Bone marrow (tissue), 2 donors: ENCODE measurements around the gene TBX4.
A peak's percentile ranks its signal among the peaks of the same experiment; 100 is the strongest.

ENCODE experiments used
- DNase-seq, 2 donors: peaks; one replicate each; lab custom pipeline; 2025; lab: John Stamatoyannopoulos, UW

The TBX4 gene

DNA sequence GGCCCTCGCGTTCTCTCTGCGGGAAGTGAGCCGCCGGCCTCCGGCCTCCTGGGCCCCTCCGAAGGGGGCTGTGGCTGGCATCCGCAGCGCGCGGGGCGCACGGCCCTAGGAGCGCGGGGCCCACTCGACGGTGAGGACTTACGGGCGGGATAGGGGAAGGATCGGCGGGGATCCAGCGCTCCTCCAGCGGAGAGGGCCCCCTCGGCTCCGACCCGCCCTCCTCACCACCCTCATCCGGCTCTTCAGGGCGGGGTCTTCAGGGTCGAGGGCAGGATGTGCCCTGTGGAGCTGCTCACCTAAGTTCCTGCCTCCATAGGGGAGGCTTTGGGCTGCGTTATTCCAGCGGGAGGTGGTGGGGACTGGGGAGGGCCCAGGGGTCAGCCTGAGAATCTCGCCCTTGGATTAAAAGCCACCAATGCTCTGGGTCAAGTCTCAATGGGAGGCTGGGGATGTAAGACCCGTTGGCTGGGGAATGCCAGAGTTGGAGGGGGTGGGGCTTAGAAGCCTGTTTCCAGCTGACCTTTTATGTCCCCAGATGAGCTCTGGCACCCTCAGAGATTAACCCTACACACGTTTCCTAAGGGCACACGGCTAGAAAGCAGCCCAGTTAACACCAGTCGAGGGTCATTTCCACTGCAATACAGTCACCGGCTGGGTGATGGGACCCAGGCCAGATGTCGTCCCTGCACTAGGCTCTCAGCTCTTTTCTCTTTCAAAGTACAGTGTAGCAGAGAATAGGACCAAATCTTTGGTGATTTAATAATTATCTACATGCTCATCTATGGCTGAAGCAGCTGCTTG lies 39.2 kb upstream of the TBX4 start:
- no peak for DNase-seq

GRCh38 chr17:61413661-61414126 lies 38.5 kb upstream of the TBX4 start:
- no peak for DNase-seq

GRCh38 chr17:61414141-61414935 lies 37.9 kb upstream of the TBX4 start:
- no peak for DNase-seq

- no peak for DNase-seq
Observed at GRCh38 chr17:61414936-61415251, 37.3 kb upstream of the TBX4 start.

- no peak for DNase-seq
Observed at GRCh38 chr17:61415374-61416210, 36.6 kb upstream of the TBX4 start.

DNA sequence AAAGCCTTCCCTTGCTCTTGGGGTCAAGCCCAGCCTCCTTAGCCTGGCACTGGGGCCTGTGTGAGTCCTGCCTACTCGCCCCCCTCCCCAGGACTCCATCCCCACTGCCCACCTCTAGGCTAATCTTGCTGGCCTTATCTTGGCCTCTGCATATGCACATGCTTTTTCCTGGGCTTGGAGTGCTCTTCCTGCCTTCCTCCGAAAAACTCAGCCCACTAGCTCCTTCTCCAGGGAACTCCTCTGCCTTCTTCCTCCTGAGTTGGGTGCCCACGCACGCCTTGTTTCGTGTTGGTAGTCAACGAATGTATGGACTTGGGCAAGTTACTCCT lies 36.0 kb upstream of the TBX4 start:
- DNase-seq = no peak

- DNase-seq = peak; percentile 46 to 66
Observed at GRCh38 chr17:61416540-61417363, 35.5 kb upstream of the TBX4 start.

- no peak for DNase-seq
Observed at GRCh38 chr17:61418449-61418848, 33.8 kb upstream of the TBX4 start.

DNA sequence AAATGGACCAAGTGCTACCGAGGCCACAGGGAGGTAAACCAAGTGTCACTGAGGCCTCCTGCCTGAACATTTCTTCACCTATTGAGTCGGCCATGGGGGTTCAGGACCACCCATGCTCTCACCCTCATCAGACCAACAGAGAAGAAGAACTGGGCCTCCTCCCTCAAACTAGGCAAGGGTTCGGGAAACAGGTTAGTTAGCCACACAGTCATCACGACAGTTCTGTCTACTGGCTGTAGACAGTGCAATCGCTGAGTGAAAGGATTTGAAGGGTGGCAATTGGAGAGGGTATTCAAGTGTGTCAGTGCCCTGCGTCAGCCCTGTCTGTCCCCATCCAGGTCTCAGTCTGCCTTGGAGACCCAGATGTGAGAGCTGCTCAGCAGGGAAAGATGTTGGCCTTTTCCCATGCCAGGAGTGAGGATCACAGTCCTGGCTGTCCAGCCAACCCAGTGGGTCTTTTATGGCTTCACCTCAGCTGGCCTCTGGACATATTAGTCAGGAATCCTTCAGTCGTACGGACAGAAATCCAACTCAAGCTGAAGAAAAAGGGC lies 32.7 kb upstream of the TBX4 start:
- DNase-seq = no peak

DNA sequence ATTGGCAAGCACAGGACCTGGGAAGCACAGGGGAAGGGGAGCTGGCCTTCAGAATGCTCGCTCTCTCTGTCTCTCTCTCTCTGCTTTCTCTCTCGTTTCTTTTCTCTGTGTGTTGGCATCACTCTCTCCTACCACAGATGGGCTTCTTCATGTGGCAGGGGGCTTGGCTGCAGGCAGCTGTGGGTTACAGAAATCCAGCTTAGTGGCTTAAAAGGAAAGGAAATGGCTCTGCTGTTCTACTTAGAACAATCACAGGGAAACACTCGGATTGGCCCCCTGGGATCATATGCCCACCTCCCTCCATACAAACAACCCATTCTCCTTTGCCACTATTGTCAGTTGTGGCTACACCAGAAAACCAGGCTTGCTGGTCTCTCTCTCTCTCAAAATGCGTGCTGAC lies 32.2 kb upstream of the TBX4 start:
- no peak for DNase-seq

DNA sequence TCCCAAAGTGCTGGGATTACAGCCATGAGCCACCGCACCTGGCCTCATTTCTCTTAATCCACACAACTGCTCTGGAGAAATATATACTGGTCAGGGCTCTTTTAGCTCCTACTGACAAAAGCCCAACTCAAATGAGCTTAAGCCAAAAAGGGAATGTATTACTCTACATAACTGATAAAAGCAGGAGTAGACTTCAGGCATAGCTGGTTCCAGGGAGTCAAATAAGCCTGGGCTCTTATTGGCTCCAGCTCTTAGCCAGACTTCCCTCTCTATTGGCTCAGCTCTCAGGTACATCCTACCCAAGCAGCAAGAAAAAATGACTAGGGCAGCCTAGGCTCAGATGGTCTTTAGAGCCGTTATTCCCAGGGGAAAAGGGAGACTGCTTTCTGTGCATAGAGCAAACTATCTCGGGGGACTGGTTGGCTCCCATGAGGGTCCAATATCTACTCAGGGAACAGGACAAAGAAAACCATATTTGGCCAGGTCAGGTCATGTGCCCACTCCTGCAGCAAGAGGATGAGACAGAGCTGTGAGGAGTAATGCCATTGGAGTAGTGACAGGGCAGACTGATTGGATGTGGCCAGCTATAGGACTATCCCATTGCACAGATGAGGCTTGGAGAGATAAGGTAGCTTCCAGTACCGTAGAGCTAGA lies 31.4 kb upstream of the TBX4 start:
- DNase-seq = no peak

DNA sequence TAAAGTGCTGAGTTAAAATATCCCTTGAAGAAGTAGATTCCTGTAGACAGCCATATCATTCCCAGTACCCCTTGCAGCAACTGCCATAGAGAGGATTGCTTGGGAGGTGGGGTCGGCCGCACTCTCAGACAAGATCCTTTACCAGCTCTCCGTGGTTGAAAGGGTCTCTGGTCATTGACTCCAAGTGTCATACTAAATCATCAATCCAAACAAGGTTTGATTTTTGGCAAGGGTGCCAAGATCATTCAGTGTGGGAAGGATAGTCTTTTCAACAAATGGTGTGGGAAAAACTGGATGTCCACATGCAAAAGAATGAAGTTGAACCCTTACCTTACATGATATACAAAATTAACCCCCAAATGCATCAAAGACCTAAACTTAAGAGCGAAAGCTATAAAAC lies 30.8 kb upstream of the TBX4 start:
- no peak for DNase-seq

GRCh38 chr17:61422116-61422799 lies 30.0 kb upstream of the TBX4 start:
- no peak for DNase-seq

GRCh38 chr17:61422869-61423268 lies 29.4 kb upstream of the TBX4 start:
- DNase-seq = no peak

GRCh38 chr17:61423967-61424649 lies 28.1 kb upstream of the TBX4 start:
- DNase-seq = no peak

GRCh38 chr17:61425682-61426481 lies 26.3 kb upstream of the TBX4 start:
- no peak for DNase-seq

- DNase-seq = no peak
Observed at GRCh38 chr17:61426482-61427304, 25.5 kb upstream of the TBX4 start.

DNA sequence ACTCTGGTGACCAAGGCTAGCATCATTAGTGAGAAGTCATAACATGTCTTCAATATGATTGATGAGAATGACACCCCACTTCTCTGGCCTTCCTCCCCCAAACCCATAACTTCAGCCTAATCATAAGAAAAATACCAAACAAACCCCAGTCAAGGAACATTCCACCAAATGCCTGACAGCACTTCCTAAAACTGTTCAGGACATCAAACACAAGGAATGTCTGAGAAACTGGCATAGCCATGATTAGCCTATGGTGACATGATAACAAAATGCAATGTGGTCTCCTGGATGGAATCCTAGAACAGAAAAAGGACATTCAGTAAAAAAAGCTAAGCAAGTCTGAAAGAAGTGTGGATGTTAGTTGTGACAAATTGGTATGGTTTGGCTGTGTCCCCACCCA lies 24.7 kb upstream of the TBX4 start:
- no peak for DNase-seq
